Neuronal stem cell (in vitro differentiated cells): Measurements from ENCODE around the gene TACR1.
"Not testable (repeated sequence)": the region's sequence is repeated elsewhere in the genome, so short reads cannot be mapped to it uniquely, and the experiment has no call there.

Source experiments
- DNase-seq: peaks from one replicate; pipeline ENCODE4 v3.0.0-alpha.2; 2013; ENCODE audit warnings: low spot score
- H2AFZ ChIP-seq: one replicate; pipeline ENCODE4 v1.6.1; 2013; ENCODE audit warnings: mild to moderate bottlenecking, low read length, inconsistent platforms
- H2AK5ac ChIP-seq: 2 replicates; pipeline ENCODE4 v1.6.1; 2013; ENCODE audit warnings: low read depth, mild to moderate bottlenecking, inconsistent platforms, low read length, moderate library complexity, mixed read lengths
- H2BK120ac ChIP-seq: 2 replicates; pipeline ENCODE4 v1.6.1; 2013; ENCODE audit warnings: low read depth, mild to moderate bottlenecking, inconsistent platforms, low read length, moderate library complexity, mixed read lengths
- H2BK12ac ChIP-seq: one replicate; pipeline ENCODE4 v1.6.1; 2013; ENCODE audit warnings: low read length, inconsistent platforms
- H2BK15ac ChIP-seq: 2 replicates; pipeline ENCODE4 v1.6.1; 2013; ENCODE audit warnings: mild to moderate bottlenecking, low read length, inconsistent platforms, mixed read lengths
- H2BK5ac ChIP-seq: one replicate; pipeline ENCODE4 v1.6.1; 2013; ENCODE audit warnings: inconsistent platforms, mild to moderate bottlenecking, low read length, moderate library complexity
- H3K14ac ChIP-seq: one replicate; pipeline ENCODE4 v1.6.1; 2013; ENCODE audit warnings: low read length, inconsistent platforms
- H3K18ac ChIP-seq: 2 replicates; pipeline ENCODE4 v1.6.1; 2013; ENCODE audit warnings: low read length, inconsistent platforms
- H3K23ac ChIP-seq: 2 replicates; pipeline ENCODE4 v1.6.1; 2013; ENCODE audit warnings: low read depth, mild to moderate bottlenecking, mixed read lengths, low read length, inconsistent platforms; ENCODE audit not compliant: poor library complexity
- H3K27ac ChIP-seq: replicated peaks from 3 replicates; pipeline ENCODE4 v1.5.1; 2013; ENCODE audit warnings: low read length, inconsistent platforms
- H3K27me3 ChIP-seq, 3 experiments: 2 replicates each; pipeline ENCODE4 v1.6.1; 2013; ENCODE audit warnings: low read length in 3 of 3, mild to moderate bottlenecking in 2 of 3, inconsistent platforms in 1 of 3, low read depth in 1 of 3, mixed read lengths in 1 of 3, moderate library complexity in 1 of 3; ENCODE audit not compliant: control insufficient read depth in 3 of 3, insufficient read depth in 3 of 3
- H3K36me3 ChIP-seq, 2 donors: replicated peaks in 1 of 2; 2 replicates each; pipeline ENCODE4 v1.6.1; 2013; ENCODE audit warnings: low read length in 2 of 2; ENCODE audit not compliant: control insufficient read depth in 2 of 2, insufficient read depth in 2 of 2
- H3K4ac ChIP-seq: 2 replicates; pipeline ENCODE4 v1.6.1; 2013; ENCODE audit warnings: inconsistent platforms, mild to moderate bottlenecking, low read length, moderate library complexity
- H3K4me1 ChIP-seq, 2 donors: 1 replicate in 1 of 2; 2 replicates in 1 of 2; pipeline ENCODE4 v1.6.1; 2013; ENCODE audit warnings: low read length in 2 of 2, low read depth in 1 of 2; ENCODE audit not compliant: control insufficient read depth in 2 of 2, insufficient read depth in 1 of 2
- H3K4me2 ChIP-seq: one replicate; pipeline ENCODE4 v1.6.1; 2013; ENCODE audit warnings: mild to moderate bottlenecking, low read length, inconsistent platforms; ENCODE audit not compliant: insufficient read depth, poor library complexity, severe bottlenecking
- H3K4me3 ChIP-seq, 2 donors: 2 replicates each; pipeline ENCODE4 v1.5.1; 2013; ENCODE audit warnings: low read length in 2 of 2, mild to moderate bottlenecking in 2 of 2, inconsistent platforms in 1 of 2, moderate library complexity in 1 of 2
- H3K79me1 ChIP-seq: one replicate; pipeline ENCODE4 v1.6.1; 2013; ENCODE audit warnings: low read depth, mild to moderate bottlenecking, inconsistent platforms, low read length, moderate library complexity
- H3K9ac ChIP-seq: one replicate; pipeline ENCODE4 v1.6.1; 2013; ENCODE audit warnings: mild to moderate bottlenecking, low read depth, low read length, inconsistent platforms; ENCODE audit not compliant: poor library complexity
- H3K9me3 ChIP-seq, 2 donors: replicated peaks in 1 of 2; 2 replicates each; pipeline versions ENCODE3 to v1.6.1; 2013; ENCODE audit warnings: low read length in 2 of 2, mild to moderate bottlenecking in 2 of 2, inconsistent platforms in 1 of 2, low read depth in 1 of 2, mixed read lengths in 1 of 2, moderate library complexity in 1 of 2; ENCODE audit not compliant: control insufficient read depth in 2 of 2, insufficient read depth in 1 of 2
- H4K8ac ChIP-seq: one replicate; pipeline ENCODE4 v1.6.1; 2013; ENCODE audit warnings: low read depth, mild to moderate bottlenecking, inconsistent platforms, low read length, moderate library complexity
- H4K91ac ChIP-seq: one replicate; pipeline ENCODE4 v1.6.1; 2013; ENCODE audit warnings: low read length, low read depth, mild to moderate bottlenecking, inconsistent platforms; ENCODE audit not compliant: poor library complexity
- WGBS, 2 donors: extraction: QIAGEN DNeasy Blood & Tissue Kit; methylation state at CpG; one replicate each; pipeline ENCODE4 v1.1.7; 2013; ENCODE audit warnings: missing lambda C conversion rate in 2 of 2, mixed read lengths in 1 of 2; ENCODE audit not compliant: insufficient read length in 2 of 2, insufficient replicate concordance in 1 of 2; ENCODE audit errors: extremely low coverage in 2 of 2; 5-methylcytosine and 5-hydroxymethylcytosine counted together

Gene TACR1

GRCh38 chr2:75153221-75153620 is 46.1 kb downstream of the TACR1 start:
- no peak overlapping the region for H3K4ac ChIP-seq
- no peak overlapping the region for H3K14ac ChIP-seq
- H3K27me3 ChIP-seq, result no peaks in the 10 kb centered on the region
- H3K4me1 ChIP-seq, result peaks cover 0 to 6% of the 10 kb centered on the region in 2 donors
- H3K18ac ChIP-seq, result no peak overlapping the region
- no peak overlapping the region for H2BK15ac ChIP-seq
- no peak overlapping the region for H2BK120ac ChIP-seq
- H3K4me3 ChIP-seq, result no peak overlapping the region
- no peak overlapping the region for H2BK12ac ChIP-seq
- no peak overlapping the region for H2AK5ac ChIP-seq
- no CpG with 5 or more reads among the region's 1 CpG for WGBS, 2 donors
- no peaks in the 10 kb centered on the region for H3K9me3 ChIP-seq
- H2AFZ ChIP-seq, result no peak overlapping the region
- H3K9ac ChIP-seq, result no peak overlapping the region
- H3K36me3 ChIP-seq, result no peaks in the 10 kb centered on the region
- no peak for DNase-seq
- H4K91ac ChIP-seq, result no peak overlapping the region
- no peak overlapping the region for H2BK5ac ChIP-seq
- H4K8ac ChIP-seq, result no peak overlapping the region
- no peak overlapping the region for H3K23ac ChIP-seq
- H3K27ac ChIP-seq, result no peak overlapping the region
- no peaks in the 10 kb centered on the region for H3K79me1 ChIP-seq
- H3K4me2 ChIP-seq, result no peak overlapping the region

- H2BK12ac ChIP-seq, H3K27me3 ChIP-seq, H4K8ac ChIP-seq, H2AFZ ChIP-seq, H2AK5ac ChIP-seq, DNase-seq, H3K18ac ChIP-seq, H3K36me3 ChIP-seq, H3K4me1 ChIP-seq, H3K14ac ChIP-seq, H3K79me1 ChIP-seq, H3K23ac ChIP-seq, H3K4me2 ChIP-seq, H4K91ac ChIP-seq, H2BK15ac ChIP-seq, H2BK5ac ChIP-seq, H3K9me3 ChIP-seq, H3K27ac ChIP-seq, H3K4me3 ChIP-seq, H2BK120ac ChIP-seq, H3K4ac ChIP-seq, H3K9ac ChIP-seq: not testable (repeated sequence)
- WGBS, 2 donors, result no CpG with 5 or more reads among the region's 3 CpGs
Observed at GRCh38 chr2:75152243-75152642, 47.1 kb downstream of the TACR1 start.

DNA sequence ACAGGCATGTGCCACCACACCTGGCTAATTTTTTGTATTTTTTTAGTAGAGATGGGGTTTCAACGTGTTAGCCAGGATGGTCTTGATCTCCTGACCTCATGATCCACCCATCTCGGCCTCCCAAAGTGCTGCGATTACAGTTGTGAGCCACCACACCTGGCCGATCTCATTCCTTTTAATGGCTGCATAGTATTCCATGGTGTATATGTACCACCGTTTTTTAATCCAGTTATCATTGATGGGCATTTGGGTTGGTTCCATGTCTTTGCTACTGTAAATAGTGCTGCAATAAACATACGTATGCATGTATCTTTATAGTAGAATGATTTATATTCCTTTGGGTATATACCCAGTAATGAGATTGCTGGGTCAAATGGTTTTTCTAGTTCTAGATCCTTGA is 51.4 kb downstream of the TACR1 start:
- not testable (repeated sequence) for H3K4me3 ChIP-seq, H3K4me2 ChIP-seq, H3K27me3 ChIP-seq, H2BK12ac ChIP-seq, H3K18ac ChIP-seq, H3K14ac ChIP-seq, H3K9ac ChIP-seq, H3K23ac ChIP-seq, H3K36me3 ChIP-seq, H4K8ac ChIP-seq, H2AFZ ChIP-seq, H3K9me3 ChIP-seq, H3K27ac ChIP-seq, H3K4ac ChIP-seq, DNase-seq, H2BK15ac ChIP-seq, H2AK5ac ChIP-seq, H3K4me1 ChIP-seq, H2BK120ac ChIP-seq, H2BK5ac ChIP-seq, H3K79me1 ChIP-seq, H4K91ac ChIP-seq
- WGBS, 2 donors, result no CpG with 5 or more reads among the region's 6 CpGs

GRCh38 chr2:75146606-75147332 is 52.6 kb downstream of the TACR1 start:
- no peak overlapping the region for H3K14ac ChIP-seq
- H3K23ac ChIP-seq, result no peak overlapping the region
- no peak overlapping the region for H3K4ac ChIP-seq
- H4K8ac ChIP-seq, result no peak overlapping the region
- H3K36me3 ChIP-seq, result no peaks in the 10 kb centered on the region
- no peak overlapping the region for H3K4me2 ChIP-seq
- no peak overlapping the region for H3K9ac ChIP-seq
- no peaks in the 10 kb centered on the region for H3K4me1 ChIP-seq
- H2BK5ac ChIP-seq, result no peak overlapping the region
- no CpG with 5 or more reads among the region's 2 CpGs for WGBS, 2 donors
- DNase-seq, result no peak
- no peak overlapping the region for H2AFZ ChIP-seq
- no peak overlapping the region for H2BK120ac ChIP-seq
- H3K9me3 ChIP-seq, result no peaks in the 10 kb centered on the region
- H2BK15ac ChIP-seq, result no peak overlapping the region
- no peaks in the 10 kb centered on the region for H3K27me3 ChIP-seq
- no peak overlapping the region for H3K18ac ChIP-seq
- H3K4me3 ChIP-seq, result no peak overlapping the region
- H2BK12ac ChIP-seq, result no peak overlapping the region
- H2AK5ac ChIP-seq, result no peak overlapping the region
- no peak overlapping the region for H4K91ac ChIP-seq
- no peaks in the 10 kb centered on the region for H3K79me1 ChIP-seq
- no peak overlapping the region for H3K27ac ChIP-seq
